ENCODE data around the gene ARV1.

GRCh38 chr1:230935852-230936251 is 43.0 kb upstream of the ARV1 start:
- no peak for TF ChIP-seq ARNT (IDR thresholded peaks at IDR 0.05)
- no peak for TF ChIP-seq SP1 (IDR thresholded peaks at IDR 0.05)
- TF ChIP-seq FOXM1 (IDR thresholded peaks at IDR 0.05; ENCODE audit: borderline replicate concordance), result no peak
- no peak for TF ChIP-seq NFRKB (IDR thresholded peaks at IDR 0.05)
- no peak for TF ChIP-seq TARDBP (IDR thresholded peaks at IDR 0.05)
- no peak for TF ChIP-seq SUZ12 (IDR thresholded peaks at IDR 0.05)
- TF ChIP-seq BHLHE40 (IDR thresholded peaks at IDR 0.05; ENCODE audit: borderline replicate concordance), result no peak
- TF ChIP-seq L3MBTL2 (conservative IDR thresholded peaks at IDR 0.05), result no peak
- no peak for TF ChIP-seq LEF1 (IDR thresholded peaks at IDR 0.05; ENCODE audit: borderline replicate concordance)
- TF ChIP-seq FOXA1 (IDR thresholded peaks at IDR 0.05), result no peak

Data from HEK293T (cell line).